ENCODE data around the gene DNPH1.

DNPH1 gene

DNA sequence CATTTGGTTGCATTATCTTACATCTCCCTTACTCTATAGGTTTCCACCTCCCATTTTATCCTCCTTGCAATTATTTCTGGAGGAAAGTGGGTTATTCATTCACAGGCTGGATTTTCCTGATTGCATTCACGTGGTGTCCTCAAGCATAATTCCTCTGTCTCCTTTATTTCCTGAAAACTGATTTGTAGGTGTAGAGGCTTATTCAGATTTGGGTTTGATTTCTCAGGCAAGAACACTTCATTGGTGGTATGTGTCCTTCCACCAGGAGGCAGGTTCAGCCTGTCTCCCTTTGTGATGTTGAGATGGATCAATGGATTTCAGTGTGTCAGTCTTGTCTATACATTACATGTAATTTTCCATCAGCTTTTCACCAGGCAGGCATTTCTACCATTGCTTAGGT, 17.3 kb downstream of the DNPH1 start:
- DNase-seq: no peak

DNA sequence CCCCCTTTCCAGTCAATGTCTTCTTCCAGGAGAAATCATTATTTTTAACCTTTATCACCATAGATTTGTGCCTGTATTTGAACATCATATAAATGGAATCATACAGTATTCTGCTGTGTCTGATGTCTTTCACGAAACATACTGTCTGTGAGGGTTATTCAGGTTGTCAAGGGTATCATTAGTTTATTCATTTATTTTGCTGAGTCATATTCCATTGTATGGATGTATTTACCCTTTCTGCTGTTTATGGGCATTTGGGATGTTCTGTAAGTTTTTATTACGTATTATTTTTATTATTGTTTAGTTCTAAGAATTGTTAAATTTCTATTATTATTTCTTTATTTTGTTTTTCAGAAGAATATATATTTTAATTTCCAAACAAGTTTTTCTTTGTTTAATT, 22.0 kb downstream of the DNPH1 start:
- no peak for DNase-seq

DNA sequence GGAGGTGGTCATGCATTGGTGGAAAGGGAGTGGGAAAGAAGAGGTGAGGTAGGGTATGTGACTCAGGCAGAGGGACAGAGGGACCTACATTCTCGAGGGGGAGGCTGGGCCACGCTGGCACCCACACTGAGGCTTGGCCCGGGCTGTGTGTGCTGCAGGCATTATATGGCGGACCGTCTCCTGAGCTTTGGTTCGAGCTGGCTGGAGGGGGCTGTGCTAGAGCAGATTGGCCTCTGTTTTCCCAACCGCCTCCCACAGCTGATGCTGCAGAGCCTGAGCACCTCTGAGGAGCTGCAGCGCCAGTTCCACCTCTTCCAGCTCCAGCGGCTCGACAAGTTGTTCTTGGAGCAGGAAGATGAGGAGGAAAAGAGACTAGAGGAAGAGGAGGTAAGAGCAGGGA, 23.4 kb downstream of the DNPH1 start:
- no peak for DNase-seq

DNA sequence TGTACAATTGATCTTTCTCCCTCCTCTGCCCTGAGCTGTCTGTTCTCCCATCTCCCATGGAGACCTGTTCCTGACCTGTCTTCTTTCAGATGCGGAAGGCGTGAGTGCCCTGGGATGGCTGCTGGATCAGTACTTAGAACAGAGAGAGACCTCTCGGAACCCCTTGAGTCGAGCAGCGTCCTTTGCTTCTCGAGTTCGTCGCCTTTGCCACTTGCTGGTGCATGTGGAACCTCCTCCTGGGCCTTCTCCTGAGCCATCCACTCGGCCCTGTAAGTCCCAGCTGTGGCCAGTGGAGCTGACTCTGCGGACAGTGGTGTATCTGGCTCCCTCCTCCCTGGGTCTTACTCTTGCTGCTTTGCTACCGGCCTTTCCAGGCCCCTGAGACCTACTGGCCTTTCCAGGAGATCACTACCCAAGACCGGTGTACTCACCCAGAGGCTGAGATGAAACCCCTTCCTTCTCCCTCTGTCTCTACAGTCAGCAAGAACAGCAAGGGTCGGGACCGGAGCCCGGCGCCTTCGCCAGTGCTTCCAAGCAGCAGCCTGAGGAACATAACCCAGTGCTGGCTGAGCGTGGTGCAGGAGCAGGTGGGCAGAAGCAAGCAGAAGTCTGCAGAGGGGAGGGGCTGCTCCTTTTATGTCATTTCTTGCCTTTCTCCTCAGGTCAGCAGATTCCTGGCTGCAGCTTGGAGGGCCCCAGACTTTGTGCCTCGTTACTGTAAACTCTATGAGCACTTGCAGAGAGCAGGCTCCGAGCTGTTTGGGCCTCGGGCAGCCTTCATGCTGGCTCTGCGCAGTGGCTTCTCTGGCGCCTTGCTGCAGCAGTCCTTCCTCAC, 24.8 kb downstream of the DNPH1 start:
- no peak for DNase-seq

DNA sequence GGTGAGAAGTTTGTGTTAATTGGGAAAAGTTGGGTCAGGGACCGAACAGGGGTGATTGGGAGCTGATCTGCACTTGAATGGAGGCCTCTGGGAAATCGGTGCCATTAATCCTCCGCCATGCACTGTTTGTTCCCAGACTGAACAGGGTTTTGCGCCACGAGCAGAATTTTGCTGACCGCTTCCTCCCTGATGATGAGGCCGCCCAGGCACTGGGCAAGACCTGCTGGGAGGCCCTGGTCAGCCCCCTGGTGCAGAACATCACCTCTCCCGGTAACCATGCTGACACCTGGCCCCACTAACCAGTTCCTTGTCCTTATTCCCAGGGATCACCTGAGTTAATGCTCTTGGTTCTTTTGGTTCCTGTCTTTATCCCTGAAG, 25.6 kb downstream of the DNPH1 start:
- DNase-seq: no peak

DNA sequence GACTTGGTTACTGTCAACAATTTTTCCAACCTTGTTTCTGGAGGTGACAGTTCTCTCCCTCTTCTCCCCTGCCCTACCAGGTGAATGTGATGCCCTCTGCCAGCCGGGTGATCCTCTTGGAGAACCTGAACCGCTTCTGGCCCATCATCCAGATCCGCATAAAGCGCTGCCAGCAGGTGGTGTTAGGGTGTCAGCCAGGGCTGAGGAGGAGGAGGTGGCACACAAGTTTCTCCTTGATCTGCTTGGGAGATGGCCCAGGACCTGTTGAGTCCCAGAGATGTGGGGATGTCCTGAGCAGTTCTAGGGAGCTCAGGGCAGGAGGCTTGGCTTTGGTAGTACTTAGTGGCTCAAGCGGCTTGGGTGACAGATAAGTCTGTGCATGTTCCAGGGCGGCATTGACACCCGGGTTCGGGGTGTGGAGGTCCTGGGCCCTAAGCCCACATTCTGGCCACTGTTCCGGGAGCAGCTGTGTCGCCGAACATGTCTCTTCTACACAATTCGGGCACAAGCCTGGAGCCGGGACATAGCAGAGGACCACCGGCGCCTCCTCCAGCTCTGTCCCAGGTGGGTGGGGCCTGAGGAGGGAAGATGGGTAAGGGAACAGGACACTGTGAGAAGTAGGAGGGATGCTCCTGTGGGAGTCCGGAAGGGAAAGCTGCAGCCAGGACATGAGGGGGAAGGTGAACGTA, 26.1 kb downstream of the DNPH1 start:
- DNase-seq: no peak

DNA sequence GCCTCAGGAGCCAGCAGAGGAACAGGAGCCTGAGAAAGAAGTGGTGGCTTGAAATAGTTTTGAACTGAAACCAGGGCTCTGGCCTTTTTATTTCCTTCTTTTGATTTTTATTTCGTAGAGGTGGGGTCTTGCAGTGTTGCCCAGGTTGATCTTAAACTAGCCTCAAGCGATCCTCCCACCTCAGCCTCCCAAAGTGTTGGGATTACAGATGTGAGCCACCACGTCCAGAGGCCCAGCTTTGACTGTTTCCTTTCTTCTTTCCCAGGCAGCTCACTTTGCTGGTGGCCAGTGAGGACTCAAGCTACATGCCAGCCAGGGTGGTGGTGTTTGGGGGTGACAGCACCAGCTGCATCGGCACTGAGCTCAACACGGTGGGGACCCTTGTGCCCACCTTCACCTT, 26.8 kb downstream of the DNPH1 start:
- no peak for DNase-seq

DNA sequence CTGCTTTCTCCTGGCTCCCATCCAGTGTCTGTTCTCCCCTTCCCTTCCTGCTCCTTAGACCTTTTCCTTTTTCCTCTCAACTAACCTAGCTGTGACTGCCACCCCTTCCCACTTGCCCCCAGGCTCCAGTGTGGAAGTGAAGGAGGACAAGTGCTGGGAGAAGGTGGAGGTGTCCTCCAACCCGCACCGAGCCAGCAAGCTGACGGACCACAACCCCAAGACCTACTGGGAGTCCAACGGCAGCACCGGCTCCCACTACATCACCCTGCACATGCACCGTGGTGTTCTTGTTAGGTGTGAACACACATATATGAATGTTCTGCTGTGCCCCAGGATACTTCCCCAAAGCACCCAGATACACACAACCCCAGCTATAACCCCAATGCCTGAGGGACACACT, 28.7 kb downstream of the DNPH1 start:
- DNase-seq: no peak

DNA sequence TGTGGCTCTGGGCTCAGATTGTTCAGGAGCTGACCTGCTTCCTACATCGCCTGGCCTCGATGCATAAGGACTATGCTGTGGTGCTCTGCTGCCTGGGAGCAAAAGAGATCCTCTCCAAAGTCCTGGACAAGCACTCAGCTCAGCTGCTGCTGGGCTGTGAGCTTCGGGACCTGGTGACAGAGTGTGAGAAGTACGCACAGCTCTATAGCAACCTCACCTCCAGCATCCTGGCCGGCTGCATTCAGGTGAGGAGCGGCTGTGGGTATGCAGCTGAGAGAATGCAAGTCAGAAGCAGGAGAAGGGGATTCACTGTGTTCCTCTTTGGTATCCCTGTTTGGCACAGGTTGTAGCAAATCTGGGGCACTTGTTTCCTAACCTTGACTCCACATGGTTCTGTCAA, 29.4 kb downstream of the DNPH1 start:
- no peak for DNase-seq

DNA sequence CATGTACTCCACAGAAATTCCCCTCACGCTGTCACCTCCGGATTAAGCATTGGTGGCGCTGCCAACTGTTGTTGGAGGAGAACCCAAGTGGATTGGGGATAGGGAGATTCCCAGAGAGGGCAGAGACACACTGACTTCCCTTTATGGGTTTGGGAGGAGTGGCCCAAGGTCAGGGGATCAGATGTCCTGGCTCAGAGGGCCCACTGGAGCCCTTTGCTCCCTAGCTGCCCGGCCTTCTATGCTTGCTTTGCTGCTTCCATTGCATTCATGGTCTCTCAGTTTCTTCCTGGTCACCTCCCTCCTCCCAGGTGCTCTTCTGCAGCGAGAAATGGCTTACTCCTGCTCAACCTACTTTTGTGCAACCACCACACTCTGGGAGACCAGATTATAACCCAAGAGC, 32.9 kb downstream of the DNPH1 start:
- no peak for DNase-seq

DNA sequence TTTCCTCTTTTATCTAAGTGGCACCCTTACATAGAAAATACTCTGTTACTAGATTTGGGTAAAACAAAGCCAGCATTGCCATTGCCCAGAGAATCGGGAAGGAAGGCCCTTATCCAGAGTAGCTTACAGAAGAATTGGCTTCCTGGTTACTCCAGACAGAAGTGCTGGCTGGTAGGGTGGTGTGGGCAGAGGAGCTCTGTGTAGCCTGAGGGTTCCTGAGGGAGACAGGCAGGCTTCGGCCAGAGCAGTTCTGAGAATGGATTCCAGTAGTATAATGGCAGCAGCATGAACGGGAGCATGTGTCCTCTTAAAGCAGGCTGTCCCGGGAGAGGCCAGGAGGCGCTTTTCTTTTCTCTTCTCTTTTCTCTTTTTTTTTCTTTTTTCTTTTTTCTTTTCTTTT, 35.4 kb downstream of the DNPH1 start:
- no peak for DNase-seq

DNA sequence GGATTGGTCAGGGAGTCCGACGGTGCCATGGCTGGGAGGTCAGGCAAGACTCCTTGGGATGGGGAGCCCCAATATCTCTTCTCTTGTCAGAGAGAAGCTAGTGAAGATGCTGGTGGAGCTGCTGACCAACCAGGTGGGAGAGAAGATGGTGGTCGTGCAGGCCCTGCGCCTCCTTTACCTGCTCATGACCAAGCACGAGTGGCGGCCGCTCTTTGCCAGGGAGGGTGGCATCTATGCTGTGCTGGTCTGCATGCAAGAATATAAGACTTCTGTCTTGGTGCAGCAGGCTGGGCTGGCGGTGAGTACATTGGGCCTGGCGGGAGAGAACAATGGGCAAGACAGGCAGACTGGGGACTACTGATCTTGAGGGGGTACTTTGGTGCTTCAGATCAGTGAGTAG, 36.4 kb downstream of the DNPH1 start:
- DNase-seq: peak; percentile 17

DNA sequence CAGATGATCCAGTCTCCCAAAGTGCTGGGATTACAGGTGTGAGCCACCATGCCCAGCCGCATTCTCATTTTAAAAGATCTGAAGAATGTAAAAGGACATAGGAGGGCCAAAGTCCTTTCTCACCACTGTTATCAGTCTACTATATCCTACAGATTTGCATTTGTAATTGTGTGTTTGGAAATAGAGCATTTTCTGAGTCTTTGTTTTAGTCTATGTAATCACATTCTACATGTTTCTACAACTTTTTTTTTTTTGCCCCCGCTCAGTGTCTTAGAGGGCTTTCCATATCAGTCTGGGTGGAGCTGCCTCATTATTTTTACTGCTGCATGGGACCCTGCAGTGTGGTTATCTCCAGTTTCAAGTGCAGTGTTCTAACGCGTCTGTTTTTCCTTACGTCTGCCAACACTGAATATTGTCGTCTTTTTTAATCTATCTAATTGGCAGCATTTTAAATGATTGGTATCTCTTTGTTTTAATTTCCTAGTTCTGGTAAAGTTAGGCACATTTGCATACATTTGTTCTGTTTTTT, 39.4 kb downstream of the DNPH1 start:
- no peak for DNase-seq

DNA sequence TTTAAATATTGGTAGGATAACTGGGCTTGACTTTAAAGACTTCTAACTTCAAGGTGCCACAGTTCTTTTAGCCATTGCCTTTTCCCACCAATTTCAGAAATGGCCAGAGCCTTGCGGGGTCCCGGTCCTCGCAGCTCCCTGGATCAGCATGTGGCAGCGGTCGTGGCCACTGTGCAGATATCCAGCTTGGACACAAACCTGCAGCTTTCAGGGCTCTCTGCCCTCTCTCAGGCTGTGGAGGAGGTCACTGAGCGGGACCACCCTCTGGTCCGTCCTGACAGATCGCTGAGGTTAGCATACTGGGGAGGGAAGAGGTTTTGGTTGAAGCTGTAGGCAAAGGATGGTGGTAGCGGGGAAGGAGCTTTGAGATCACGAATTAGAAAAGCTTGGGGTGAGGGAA, 40.9 kb downstream of the DNPH1 start:
- DNase-seq: no peak

DNA sequence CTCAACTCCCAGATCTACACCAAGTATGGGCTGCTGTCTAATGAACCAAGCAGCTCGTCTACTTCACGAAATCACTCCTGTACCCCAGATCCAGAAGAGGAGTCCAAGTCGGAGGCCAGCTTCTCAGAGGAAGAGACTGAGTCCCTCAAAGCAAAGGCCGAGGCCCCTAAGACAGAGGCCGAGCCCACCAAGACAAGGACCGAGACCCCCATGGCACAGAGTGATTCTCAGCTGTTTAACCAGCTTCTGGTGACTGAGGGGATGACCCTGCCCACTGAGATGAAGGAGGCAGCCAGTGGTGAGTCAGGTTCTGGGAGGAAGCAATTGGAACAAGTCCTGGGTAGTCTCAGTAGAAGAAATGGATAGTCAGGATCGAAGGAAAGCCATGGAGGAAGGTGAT, 41.5 kb downstream of the DNPH1 start:
- DNase-seq: no peak

DNA sequence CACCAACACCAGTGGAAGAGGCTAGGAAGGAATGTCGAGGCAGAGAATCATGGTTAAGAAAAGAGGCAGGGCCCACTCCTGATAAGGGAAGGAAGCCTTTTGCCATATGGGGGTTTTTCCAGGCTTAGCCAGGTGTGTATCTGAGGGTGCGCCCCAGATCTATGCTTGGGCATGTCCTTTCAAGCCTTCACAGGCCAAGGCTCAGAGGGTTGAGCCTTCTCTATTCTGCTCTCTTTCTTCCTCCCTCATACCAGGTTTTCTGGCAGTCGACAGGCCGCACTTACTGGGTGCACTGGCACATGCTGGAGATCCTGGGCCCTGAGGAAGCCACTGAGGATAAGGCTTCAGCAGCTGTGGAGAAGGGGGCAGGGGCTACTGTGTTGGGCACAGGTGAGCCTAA, 42.6 kb downstream of the DNPH1 start:
- DNase-seq: no peak

DNA sequence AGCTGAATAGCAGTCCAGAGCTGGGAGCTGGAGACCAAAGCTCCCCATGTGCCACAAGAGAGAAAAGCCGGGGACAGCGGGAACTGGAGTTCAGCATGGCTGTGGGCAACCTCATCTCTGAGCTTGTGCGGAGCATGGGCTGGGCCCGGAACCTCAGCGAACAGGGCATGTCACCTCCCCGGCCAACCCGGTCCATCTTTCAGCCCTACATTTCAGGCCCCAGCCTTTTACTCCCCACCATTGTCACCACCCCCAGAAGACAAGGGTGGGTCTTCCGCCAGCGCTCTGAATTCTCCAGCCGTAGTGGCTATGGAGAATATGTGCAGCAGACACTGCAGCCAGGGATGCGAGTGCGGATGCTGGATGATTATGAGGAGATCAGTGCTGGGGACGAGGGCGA, 43.3 kb downstream of the DNPH1 start:
- DNase-seq: no peak

DNA sequence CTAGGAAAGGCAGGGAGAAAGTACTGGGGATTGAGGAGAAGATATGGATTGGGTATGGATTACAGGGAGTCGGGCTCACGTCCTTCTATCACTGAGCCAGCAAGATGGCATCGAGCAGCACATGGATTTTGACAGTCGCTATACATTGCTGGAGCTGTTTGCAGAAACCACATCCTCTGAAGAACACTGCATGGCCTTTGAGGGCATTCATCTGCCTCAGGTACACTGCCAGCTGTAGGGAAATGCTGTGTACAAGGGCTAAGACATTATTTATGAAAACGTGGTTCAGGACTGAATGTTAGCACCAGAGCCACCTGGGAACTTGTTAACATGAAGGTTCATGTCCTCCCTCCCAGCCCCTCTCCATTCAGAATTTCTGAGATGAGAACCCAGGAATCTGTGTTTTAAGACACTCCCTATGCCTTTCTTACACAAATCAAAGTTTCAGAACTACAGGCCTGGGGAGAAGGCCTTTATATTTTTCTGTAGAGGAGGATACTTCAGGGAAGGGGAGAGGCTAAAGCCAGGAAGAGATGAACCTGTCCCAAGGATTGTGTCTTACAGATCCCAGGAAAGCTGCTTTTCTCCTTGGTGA, 43.8 kb downstream of the DNPH1 start:
- DNase-seq: no peak

DNA sequence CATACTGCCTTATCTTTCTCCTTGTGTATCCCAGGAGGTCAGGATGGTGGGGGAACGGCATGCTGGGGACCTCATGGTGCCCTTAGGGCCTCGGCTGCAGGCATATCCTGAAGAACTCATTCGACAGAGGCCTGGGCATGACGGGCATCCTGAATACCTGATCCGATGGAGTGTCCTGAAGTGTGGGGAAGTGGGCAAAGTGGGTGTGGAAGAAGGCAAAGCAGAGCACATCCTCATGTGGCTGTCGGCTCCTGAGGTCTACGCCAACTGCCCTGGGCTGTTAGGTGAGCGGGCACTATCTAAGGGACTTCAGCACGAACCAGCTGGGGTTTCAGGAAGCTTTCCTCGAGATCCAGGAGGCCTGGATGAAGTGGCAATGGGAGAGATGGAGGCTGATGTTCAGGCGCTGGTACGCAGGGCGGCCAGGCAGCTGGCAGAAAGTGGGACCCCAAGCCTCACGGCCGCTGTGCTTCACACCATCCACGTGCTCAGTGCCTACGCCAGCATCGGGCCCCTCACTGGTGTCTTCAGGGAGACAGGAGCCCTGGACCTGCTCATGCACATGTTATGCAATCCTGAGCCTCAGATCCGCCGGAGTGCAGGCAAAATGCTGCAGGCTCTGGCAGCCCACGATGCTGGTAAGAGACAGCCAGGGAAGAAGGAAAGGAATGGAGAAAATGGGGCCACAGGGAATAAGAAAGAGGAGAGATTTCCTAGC, 44.9 kb downstream of the DNPH1 start:
- DNase-seq: no peak

DNA sequence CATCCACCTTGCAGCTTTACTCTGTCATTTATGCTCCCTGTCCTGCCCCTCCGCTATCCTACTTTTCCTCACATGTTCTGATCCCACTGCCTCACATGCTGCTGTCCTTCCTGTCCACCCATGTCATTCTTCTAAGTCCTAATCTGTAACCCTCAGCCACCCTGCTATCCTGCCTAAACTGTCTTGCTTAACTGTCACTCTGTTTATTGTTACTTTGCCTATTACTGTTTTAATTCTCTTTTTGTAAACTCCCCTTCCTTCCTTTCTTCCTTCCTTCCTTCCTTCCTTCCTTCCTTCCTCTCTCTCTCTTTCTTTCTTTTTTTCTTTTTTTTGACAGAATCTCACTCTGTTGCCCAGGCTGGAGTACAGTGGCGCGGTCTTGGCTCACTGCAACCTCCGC, 45.8 kb downstream of the DNPH1 start:
- DNase-seq: no peak

DNA sequence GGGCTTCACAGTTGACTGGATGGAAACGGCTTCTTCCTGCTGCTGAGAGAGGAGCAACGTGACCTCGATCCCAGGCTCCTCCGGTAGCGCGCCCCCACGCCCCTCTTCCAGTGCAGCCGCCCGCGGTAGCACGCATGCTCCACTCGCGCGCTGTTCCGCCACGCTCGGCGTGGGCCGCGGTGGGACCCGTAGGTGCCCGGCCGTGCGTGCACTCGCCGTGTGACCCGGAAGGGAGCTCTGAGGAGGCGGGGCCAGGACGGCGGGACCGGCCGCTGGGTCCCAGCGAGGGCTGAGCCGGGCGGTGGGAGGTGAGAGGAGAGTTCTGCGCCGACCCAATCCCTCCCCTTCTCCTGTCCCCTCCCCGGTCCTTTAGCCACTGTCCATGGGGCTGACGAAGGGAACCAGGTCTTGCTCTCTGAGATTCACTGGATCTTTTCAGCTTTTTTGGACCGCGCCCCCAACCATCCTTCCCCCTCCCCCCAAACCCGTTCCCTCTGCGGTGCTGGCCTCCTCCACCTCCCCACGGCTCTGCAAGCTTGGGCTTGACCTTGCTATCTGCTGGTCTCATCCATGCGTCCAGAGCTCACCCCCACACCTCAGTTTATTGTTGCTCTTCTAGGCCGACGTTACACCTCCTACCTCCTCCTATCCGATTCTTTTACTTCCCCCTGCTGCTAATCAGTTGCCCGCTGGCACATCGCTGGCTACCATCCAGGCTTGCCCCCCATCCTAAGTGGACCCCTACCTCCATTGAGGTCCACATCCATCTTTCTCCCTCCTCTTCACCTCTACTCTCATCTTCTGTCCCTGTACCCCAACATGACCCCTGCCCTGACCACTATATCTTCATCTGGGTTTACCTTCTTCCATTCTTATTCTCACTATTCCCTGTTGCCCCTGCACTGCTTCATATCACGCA, 47.1 kb downstream of the DNPH1 start, which contains the start of gene CUL9:
CUL9 (plus strand) TSS at position 255 of the 919 bp plus-strand sequence. CDS start 2,115 bp downstream, outside the sequence.
- peak; percentile 89 for DNase-seq

DNA sequence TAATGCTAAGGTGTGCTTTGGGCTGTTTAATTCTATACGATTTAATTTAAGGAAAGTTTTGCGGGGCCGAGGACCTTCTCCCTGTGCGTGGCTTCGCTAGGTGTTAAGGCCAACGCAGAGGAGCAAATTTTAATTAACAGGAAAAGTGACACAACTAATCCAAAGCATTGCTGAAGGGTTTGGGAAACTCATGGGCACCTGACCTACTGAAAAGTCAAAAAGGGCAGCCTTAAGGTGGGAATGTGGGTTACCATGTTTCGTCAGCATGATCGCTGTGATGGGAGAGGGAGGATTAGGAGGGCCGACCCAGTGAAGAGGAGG, 47.7 kb downstream of the DNPH1 start:
- DNase-seq: no peak
